ENCODE measurements around the gene GRID1. TPM values are rescaled to one million over a fixed set of nuclear protein-coding genes. Genes with fewer than 3 reads are reported as not detected.

The GRID1 gene
- polyA plus RNA-seq, 1 donor (not counting 4 experiments of a cell fraction or from before 2014, with no cell fraction given): 0.01 TPM

- no peak overlapping the region for H3K4me3 ChIP-seq (ENCODE audit: control insufficient read depth in 2 of 3, extremely low read depth in 1 of 3, insufficient read depth in 2 of 3, low read depth in 1 of 3, low read length in 3 of 3)
- H3K9ac ChIP-seq (ENCODE audit: control insufficient read depth, extremely low read depth, insufficient read depth, low read length): no peak overlapping the region
- no peaks in the 10 kb centered on the region for H3K4me1 ChIP-seq (ENCODE audit: control insufficient read depth, extremely low read depth, insufficient read depth, low read length)
- DNase-seq (ENCODE audit: low read depth, low spot score) (no peak), FAIRE-seq (no peak)
- H3K9me1 ChIP-seq (ENCODE audit: control insufficient read depth, extremely low read depth, insufficient read depth, low read length): no peaks in the 10 kb centered on the region
- H3K27ac ChIP-seq (ENCODE audit: control insufficient read depth, insufficient read depth, low read length): no peak overlapping the region
- H3K36me3 ChIP-seq (ENCODE audit: control insufficient read depth in 2 of 2, extremely low read depth in 1 of 2, insufficient read depth in 2 of 2, low read length in 2 of 2): no peaks in the 10 kb centered on the region
- no peaks in the 10 kb centered on the region for H3K79me2 ChIP-seq (ENCODE audit: control insufficient read depth, insufficient read depth, low read length)
- no peaks in the 10 kb centered on the region for H4K20me1 ChIP-seq (ENCODE audit: control insufficient read depth, extremely low read depth, insufficient read depth, low read length)
- dilution Hi-C loops (cut with MboI; ENCODE audit: extremely low pct_ligation_motif_present, low sequenced_read_pairs): no loop called here
- no peaks in the 10 kb centered on the region for H3K9me3 ChIP-seq (ENCODE audit: control insufficient read depth, low read depth, low read length)
- H3K4me2 ChIP-seq (ENCODE audit: control insufficient read depth, extremely low read depth, insufficient read depth, low read depth, low read length): no peak overlapping the region
- no peak overlapping the region for H2AFZ ChIP-seq (ENCODE audit: control insufficient read depth, low read length)
- TF ChIP-seq EZH2 (IDR thresholded peaks at IDR 0.05; ENCODE audit: low read length) (no peak), CTCF (optimal IDR thresholded peaks at IDR 0.05 in 1 of 3, IDR thresholded peaks at IDR 0.05 in 1 of 3, conservative IDR thresholded peaks at IDR 0.05 in 1 of 3; ENCODE audit: extremely low read depth in 1 of 3, insufficient read depth in 2 of 3, low read length in 3 of 3) (no peak)
- no peaks in the 10 kb centered on the region for H3K27me3 ChIP-seq (ENCODE audit: control insufficient read depth, extremely low read depth, insufficient read depth, low read length)
Observed at GRCh38 chr10:85623758-85624157, 742.8 kb downstream of the GRID1 start.

- H3K9me3 ChIP-seq (ENCODE audit: control insufficient read depth, low read depth, low read length): no peaks in the 10 kb centered on the region
- FAIRE-seq: no peak
- dilution Hi-C loops (cut with MboI; ENCODE audit: extremely low pct_ligation_motif_present, low sequenced_read_pairs): no loop called here
Observed at GRCh38 chr10:85623342-85623741, 743.3 kb downstream of the GRID1 start.

More at GRCh38 chr10:85623342-85623741, 743.3 kb downstream of the GRID1 start:
- Histone ChIP-seq H3K4me2 (ENCODE audit: control insufficient read depth, extremely low read depth, insufficient read depth, low read depth, low read length) (no peak overlapping the region), H3K27ac (ENCODE audit: control insufficient read depth, insufficient read depth, low read length) (no peak overlapping the region), H3K9me1 (ENCODE audit: control insufficient read depth, extremely low read depth, insufficient read depth, low read length) (no peaks in the 10 kb centered on the region), H2AFZ (ENCODE audit: control insufficient read depth, low read length) (no peak overlapping the region), H3K36me3 (ENCODE audit: control insufficient read depth in 2 of 2, extremely low read depth in 1 of 2, insufficient read depth in 2 of 2, low read length in 2 of 2) (no peaks in the 10 kb centered on the region), H3K4me1 (ENCODE audit: control insufficient read depth, extremely low read depth, insufficient read depth, low read length) (no peaks in the 10 kb centered on the region), H3K79me2 (ENCODE audit: control insufficient read depth, insufficient read depth, low read length) (no peaks in the 10 kb centered on the region), H3K9ac (ENCODE audit: control insufficient read depth, extremely low read depth, insufficient read depth, low read length) (no peak overlapping the region), H3K4me3 (ENCODE audit: control insufficient read depth in 2 of 3, extremely low read depth in 1 of 3, insufficient read depth in 2 of 3, low read depth in 1 of 3, low read length in 3 of 3) (no peak overlapping the region), H3K27me3 (ENCODE audit: control insufficient read depth, extremely low read depth, insufficient read depth, low read length) (no peaks in the 10 kb centered on the region), H4K20me1 (ENCODE audit: control insufficient read depth, extremely low read depth, insufficient read depth, low read length) (no peaks in the 10 kb centered on the region)
- TF ChIP-seq EZH2 (IDR thresholded peaks at IDR 0.05; ENCODE audit: low read length) (no peak), CTCF (optimal IDR thresholded peaks at IDR 0.05 in 1 of 3, IDR thresholded peaks at IDR 0.05 in 1 of 3, conservative IDR thresholded peaks at IDR 0.05 in 1 of 3; ENCODE audit: extremely low read depth in 1 of 3, insufficient read depth in 2 of 3, low read length in 3 of 3) (no peak)
- DNase-seq (ENCODE audit: low read depth, low spot score): no peak
